Mucosa of descending colon (tissue), 3 donors: Measurements from ENCODE around the gene PTTG1IP. TPM values are rescaled to one million over a fixed set of nuclear protein-coding genes. Genes with fewer than 3 reads are reported as not detected.
A peak's percentile ranks its signal among the peaks of the same experiment; 100 is the strongest.

Source experiments
- ATAC-seq: fragments of 200-7000 bp; cut with Tn5 transposase; one replicate; pipeline ENCODE4 v1.9.1; 2020; ENCODE audit warnings: mild to moderate bottlenecking, moderate library complexity
- DNase-seq, 3 donors: peaks; one replicate each; pipeline ENCODE4 v3.0.0-alpha.2; 2020
- H3K36me3 ChIP-seq: fragments of 200-600 bp; one replicate; pipeline ENCODE4 v1.8.0; 2021; ENCODE audit warnings: low read depth, mild to moderate bottlenecking
- H3K4me1 ChIP-seq: fragments of 200-600 bp; one replicate; pipeline ENCODE4 v1.8.0; 2021; ENCODE audit warnings: low read depth, mild to moderate bottlenecking
- H3K4me3 ChIP-seq: fragments of 200-600 bp; one replicate; pipeline ENCODE4 v1.8.0; 2021; ENCODE audit warnings: mild to moderate bottlenecking
- H3K9me3 ChIP-seq: fragments of 200-600 bp; one replicate; pipeline ENCODE4 v1.8.0; 2021; ENCODE audit warnings: mild to moderate bottlenecking
- intact Hi-C, 2 donors: fragments of 100-400 bp; cut with DNase I in 1 of 2; cut with micrococcal nuclease in 1 of 2; formaldehyde crosslinking; loops; one replicate each; pipeline versions ENCODE4 v1.11.0 to v1.11.1; 2022; cut with DNase I, micrococcal nuclease
- long read RNA-seq, 2 donors: library from polyadenylated mRNA; unstranded; transcript quantifications; one replicate each; pipeline ENCODE4 v2.0.0, GENCODE V29; 2019 to 2021
- total RNA-seq, 3 donors: library from RNA; stranded (reverse); fragmentation: NEBNext Ultra II Directional in 2 of 3; extraction: Animal tissue kit (Norgen Biotek cat#: 25700) in 2 of 3; gene quantifications; one replicate each; pipeline versions ENCODE4 v1.2.1 to v1.2.4, GENCODE V29; 2021 to 2023
- TF ChIP-seq, protein P1 (sequence below): fragments of 200-600 bp; IDR thresholded peaks from one replicate; pipeline ENCODE4 v1.8.0; 2022; ENCODE audit warnings: antibody characterized with exemption, mild to moderate bottlenecking
- donor health status: DM: no; HTN: no; CAD: no; lungs with moderate emphysema.
- donor health status: DM: no; HTN: no; CAD: no.
- donor health status: DM: no; HTN: yes; CAD: no.

The PTTG1IP gene, protein sequence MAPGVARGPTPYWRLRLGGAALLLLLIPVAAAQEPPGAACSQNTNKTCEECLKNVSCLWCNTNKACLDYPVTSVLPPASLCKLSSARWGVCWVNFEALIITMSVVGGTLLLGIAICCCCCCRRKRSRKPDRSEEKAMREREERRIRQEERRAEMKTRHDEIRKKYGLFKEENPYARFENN
- total RNA-seq = 100 to 1,000 TPM; 202 to 391 (median 286) TPM
- long read RNA-seq, donor 1, transcript PTTG1IP-201 (6 exons, 2,760 nt) = major isoform, 352 of 437 reads
- long read RNA-seq, donor 1, partial matches to known transcripts = 29 of 437 reads
- long read RNA-seq, donor 1, other reads (novel, unspliced or antisense) = 56 of 437 reads
- long read RNA-seq, donor 2, transcript PTTG1IP-201 (6 exons, 2,760 nt) = major isoform, 181 of 226 reads
- long read RNA-seq, donor 2, partial matches to known transcripts = 28 of 226 reads
- long read RNA-seq, donor 2, other reads (novel, unspliced or antisense) = 17 of 226 reads

DNA sequence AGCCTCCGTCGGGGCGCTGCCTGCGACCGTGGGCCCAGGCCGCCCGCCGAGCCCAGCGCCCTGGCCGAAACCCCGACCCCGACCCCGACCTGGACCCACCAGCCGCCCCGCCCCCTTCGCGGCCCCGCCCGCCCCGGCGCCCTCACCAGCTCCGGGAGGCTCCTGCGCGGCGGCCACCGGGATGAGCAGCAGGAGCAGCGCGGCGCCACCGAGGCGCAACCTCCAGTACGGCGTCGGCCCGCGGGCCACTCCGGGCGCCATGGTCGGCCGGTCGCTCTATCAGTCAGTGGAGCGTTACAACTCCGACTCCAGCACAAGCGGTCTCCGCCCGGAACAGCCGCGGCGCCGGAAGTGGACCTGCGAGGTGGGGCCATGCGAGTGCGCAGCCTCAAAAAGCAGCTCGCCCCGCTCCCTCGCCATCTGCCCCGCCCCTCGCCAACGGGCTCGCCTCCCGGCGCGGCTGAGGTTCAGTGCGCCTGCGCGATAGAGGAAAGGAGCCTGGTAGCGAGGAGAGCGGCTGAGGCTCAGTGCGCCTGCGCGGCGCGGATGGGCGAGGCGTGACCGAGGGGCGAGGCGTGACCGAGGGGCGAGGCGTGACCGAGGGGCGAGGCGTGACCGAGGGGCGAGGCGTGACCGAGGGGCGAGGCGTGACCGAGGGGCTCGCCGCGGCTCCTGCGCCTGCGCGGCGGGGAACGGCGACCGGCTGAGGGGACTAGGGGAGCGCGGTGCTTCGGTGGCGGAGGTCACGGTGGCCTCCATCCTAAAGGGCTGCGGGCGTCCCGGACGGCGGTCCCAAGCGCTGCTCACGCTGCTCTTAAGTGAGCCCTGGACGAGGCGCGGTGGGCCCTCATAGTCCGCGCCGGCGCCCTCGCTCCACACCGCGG, at the start of gene PTTG1IP:
PTTG1IP (minus strand) TSS at position 335 of the 884 bp plus-strand sequence; CDS start at position 261, 74 bp downstream.
- TF ChIP-seq, protein P1, sequence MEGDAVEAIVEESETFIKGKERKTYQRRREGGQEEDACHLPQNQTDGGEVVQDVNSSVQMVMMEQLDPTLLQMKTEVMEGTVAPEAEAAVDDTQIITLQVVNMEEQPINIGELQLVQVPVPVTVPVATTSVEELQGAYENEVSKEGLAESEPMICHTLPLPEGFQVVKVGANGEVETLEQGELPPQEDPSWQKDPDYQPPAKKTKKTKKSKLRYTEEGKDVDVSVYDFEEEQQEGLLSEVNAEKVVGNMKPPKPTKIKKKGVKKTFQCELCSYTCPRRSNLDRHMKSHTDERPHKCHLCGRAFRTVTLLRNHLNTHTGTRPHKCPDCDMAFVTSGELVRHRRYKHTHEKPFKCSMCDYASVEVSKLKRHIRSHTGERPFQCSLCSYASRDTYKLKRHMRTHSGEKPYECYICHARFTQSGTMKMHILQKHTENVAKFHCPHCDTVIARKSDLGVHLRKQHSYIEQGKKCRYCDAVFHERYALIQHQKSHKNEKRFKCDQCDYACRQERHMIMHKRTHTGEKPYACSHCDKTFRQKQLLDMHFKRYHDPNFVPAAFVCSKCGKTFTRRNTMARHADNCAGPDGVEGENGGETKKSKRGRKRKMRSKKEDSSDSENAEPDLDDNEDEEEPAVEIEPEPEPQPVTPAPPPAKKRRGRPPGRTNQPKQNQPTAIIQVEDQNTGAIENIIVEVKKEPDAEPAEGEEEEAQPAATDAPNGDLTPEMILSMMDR = no peak
- intact Hi-C loops = no loop called here
- Histone ChIP-seq H3K36me3 (no peaks in the 10 kb centered on the region), H3K4me3 (peak within 1 kb of the TSS; percentile 86), H3K9me3 (no peaks in the 10 kb centered on the region), H3K4me1 (peaks cover 39% of the 10 kb centered on the region)
- DNase-seq (peak; percentile 98 to 100 (median 99)), ATAC-seq (peak; percentile 85)

GRCh38 chr21:44921928-44922327, 48.4 kb upstream of the PTTG1IP start:
- no peak for DNase-seq
- TF ChIP-seq, protein P1 = no peak
- no peaks in the 10 kb centered on the region for H3K9me3 ChIP-seq
- no peaks in the 10 kb centered on the region for H3K36me3 ChIP-seq
- no peak overlapping the region for H3K4me3 ChIP-seq
- no peak for ATAC-seq
- intact Hi-C loops = no loop called here
- no peaks in the 10 kb centered on the region for H3K4me1 ChIP-seq

DNA sequence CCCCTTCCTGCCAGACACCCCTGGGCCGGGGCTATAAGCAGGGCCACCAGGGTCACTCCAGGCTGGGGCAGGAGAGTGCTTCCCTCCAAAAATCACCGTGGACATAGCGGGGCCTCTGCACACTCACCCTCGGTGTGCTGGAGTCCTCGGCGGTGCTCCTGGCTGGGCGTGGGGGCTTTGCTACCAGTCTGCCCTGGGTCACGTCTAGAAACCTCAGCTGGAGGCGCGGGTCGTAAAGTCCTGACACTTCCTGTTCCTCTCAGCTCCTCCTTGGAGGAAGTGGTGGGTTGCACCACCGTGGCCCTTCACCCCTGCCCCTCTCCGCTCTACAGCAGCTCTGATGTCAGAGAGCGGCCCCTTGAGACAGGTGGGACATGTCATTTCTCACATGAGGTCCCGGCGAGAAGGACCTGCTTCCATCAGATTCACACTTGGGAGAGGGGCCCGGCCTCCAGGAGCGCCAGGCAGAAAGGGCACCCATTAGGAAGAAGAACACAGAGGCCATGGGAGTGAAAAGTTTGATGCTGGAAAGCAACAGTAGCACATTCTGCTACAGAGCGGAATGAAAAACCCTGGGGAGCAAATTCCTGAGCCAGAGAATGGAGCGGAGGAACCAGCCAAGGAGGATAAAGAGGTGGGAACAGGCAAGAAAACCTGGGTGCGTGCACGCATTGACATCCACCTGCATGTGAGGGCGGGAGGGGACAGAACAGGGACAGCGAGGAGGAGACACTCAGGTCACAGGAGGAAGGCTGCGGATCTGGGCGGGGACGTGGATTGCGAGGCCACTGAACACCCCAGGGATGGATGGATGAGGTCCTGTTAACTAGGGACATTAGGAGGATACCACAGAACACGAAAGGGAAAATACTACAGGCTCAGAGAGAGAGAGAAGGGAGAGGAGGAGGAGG, 47.5 kb upstream of the PTTG1IP start, which contains the start of gene ITGB2:
ITGB2 (minus strand) TSS at position 206 of the 911 bp plus-strand sequence. CDS start 10,117 bp downstream, outside the sequence.
- Histone ChIP-seq H3K9me3 (no peaks in the 10 kb centered on the region), H3K4me1 (no peaks in the 10 kb centered on the region), H3K4me3 (no peak within 1 kb of the TSS), H3K36me3 (no peaks in the 10 kb centered on the region)
- TF ChIP-seq, protein P1 = no peak
- ATAC-seq (peak; percentile 75), DNase-seq (peak in 2 of 3 donors; percentile 42 to 87)
- intact Hi-C loops = no loop called here

DNA sequence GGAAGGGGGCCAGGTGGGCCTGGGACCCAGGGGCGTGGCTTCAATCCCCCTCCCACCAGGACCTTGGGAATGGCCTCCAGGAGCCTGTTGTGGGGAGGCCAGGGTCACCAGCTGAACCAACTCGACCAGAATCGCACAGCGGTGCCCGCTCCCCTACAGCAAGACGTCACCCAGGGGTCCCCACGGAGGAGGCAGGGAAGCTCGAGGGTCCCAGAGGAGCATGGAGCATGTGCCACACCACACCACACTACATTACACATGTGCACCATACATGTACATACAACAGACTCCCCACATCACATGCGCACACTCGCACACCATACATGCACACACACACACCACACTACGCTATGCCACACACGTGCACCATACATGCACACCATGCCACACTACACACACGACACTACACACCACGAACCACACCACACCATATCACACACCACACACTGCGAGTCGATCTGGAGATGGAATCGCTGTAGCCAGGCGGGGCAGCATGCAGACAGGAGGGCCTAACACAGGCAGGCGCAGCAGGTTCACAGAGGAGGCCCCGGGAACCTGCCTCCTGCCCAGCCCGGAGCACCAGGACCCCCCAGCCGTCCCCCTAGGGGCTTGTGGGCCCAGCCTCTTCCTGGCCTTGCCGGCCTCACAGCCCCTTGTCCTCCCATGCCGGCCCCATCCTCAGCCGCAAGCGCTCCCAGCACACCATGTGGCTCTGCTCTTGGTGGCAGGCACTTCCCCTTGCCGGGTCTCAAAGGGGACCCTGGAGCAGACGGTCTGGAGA, 46.6 kb upstream of the PTTG1IP start:
- no peak overlapping the region for H3K4me3 ChIP-seq
- DNase-seq (peak in 1 of 3 donors; percentile 58), ATAC-seq (peak; percentile 35)
- TF ChIP-seq, protein P1 = no peak
- H3K36me3 ChIP-seq = no peaks in the 10 kb centered on the region
- H3K9me3 ChIP-seq = no peaks in the 10 kb centered on the region
- H3K4me1 ChIP-seq = no peaks in the 10 kb centered on the region
- intact Hi-C loops = no loop called here
